ENCODE measurements around the gene CENPH.

CENPH gene

DNA sequence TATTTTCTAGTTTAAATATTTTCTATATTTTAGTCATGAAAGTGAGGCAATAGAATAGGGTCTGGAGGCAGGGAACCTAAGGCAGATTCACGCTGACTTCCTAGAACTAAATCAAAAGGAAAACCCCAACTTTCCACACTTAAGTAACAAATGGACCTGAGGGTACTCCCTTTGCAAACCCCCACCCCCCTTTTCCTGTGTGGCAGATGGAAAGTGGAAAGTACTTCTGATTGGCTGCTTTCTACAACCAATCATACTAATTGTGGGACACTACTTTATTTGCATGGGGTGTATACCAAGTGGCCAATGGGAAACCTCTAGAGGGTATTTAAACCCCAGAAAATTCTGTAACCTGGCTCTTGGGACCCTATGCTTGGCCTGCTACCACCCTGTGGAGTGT lies 4.8 kb upstream of the CENPH start:
- TF ChIP-seq CTCF (IDR thresholded peaks at IDR 0.05; ENCODE audit: low read depth, low read length), result no peak
- no peak overlapping the region for H3K4me3 ChIP-seq (ENCODE audit: low read depth, low read length)

- no peak overlapping the region for H3K4me3 ChIP-seq (ENCODE audit: low read depth, low read length)
- no peak for TF ChIP-seq CTCF (IDR thresholded peaks at IDR 0.05; ENCODE audit: low read depth, low read length)
Observed at GRCh38 chr5:69187342-69187741, 2.0 kb upstream of the CENPH start.

DNA sequence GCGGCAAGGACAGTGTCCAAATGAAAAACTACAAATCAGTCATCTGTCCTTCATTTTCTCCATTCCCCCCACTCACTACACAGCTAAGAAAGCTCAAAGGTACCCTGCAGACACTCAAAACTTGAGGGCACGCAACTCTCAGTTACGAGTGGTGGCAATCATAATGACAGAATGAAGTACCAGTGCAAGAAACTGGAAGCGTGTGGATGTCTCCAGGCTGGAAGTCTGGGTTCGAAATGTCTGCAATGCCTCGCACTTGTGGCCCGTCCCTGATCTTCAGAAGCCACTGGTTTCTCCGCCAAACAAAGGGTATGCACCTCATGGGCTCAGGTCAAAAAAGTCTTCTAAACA lies 597 bp upstream of the CENPH start:
- peak overlapping the region; percentile 81 for H3K4me3 ChIP-seq (ENCODE audit: low read depth, low read length)
- no peak for TF ChIP-seq CTCF (IDR thresholded peaks at IDR 0.05; ENCODE audit: low read depth, low read length)

DNA sequence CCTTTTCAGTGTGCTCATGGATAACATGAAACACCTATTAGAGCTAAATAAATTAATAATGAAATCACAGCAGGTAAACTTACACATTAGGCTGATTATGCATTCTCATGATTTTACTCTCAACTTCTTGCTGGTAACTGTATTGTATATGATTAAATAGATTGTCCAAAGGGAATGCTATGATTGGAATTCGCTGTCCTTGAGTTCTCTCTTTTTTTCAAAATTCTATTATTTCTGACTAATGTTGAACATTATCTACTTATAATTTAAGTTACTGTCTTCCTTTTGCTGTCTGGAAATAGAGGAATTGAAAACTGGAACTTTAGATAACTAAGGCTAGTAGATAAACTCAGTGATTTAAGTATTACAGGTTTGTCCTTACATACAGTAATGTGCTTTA lies 13.1 kb downstream of the CENPH start:
- H3K4me3 ChIP-seq (ENCODE audit: low read depth, low read length), result no peak overlapping the region
- TF ChIP-seq CTCF (IDR thresholded peaks at IDR 0.05; ENCODE audit: low read depth, low read length), result no peak

DNA sequence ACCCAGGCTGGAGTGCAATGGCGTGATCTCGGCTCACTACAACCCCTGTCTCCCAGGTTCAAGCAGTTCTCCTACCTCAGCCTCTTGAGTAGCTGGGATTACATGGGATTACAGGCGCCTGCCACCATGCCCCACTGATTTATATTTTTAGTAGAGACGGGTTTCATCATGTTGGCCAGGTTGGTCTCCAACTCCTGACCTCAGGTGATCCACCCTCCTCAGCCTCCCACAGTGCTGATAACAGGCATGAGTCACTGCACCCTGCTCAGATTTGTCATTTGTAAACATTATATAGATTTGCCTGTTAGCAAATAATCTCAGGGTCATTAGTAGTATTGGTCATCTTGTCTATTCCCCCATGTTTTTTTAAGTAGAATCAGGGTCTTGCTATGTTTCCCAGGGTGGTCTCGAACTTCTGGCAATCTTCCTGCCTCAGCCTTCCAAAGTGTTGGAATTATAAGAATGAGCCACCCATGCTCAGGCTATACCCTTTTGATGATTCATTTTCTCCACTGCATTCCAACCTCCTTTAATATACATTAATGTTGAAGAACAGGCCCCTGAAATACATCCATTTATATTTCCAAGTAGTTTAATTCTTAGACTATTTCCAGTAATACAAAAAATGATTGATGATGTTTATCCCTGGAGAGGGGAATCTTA lies 17.3 kb downstream of the CENPH start:
- no peak for TF ChIP-seq CTCF (IDR thresholded peaks at IDR 0.05; ENCODE audit: low read depth, low read length)
- no peak overlapping the region for H3K4me3 ChIP-seq (ENCODE audit: low read depth, low read length)

GRCh38 chr5:69209602-69210001 lies 20.2 kb downstream of the CENPH start:
- TF ChIP-seq CTCF (IDR thresholded peaks at IDR 0.05; ENCODE audit: low read depth, low read length), result no peak
- no peak overlapping the region for H3K4me3 ChIP-seq (ENCODE audit: low read depth, low read length)

GRCh38 chr5:69211200-69211599 lies 21.8 kb downstream of the CENPH start:
- no peak overlapping the region for H3K4me3 ChIP-seq (ENCODE audit: low read depth, low read length)

More at GRCh38 chr5:69211200-69211599, 21.8 kb downstream of the CENPH start:
- no peak for TF ChIP-seq CTCF (IDR thresholded peaks at IDR 0.05; ENCODE audit: low read depth, low read length)
